ENCODE measurements around the gene ATP9A. TPM values are rescaled to one million over a fixed set of nuclear protein-coding genes. Genes with fewer than 3 reads are reported as not detected.

The ATP9A gene
- total RNA-seq, 1 experiment from 2014 or later, result 12.1 TPM

- no peaks in the 10 kb centered on the region for H3K23me2 ChIP-seq (ENCODE audit: insufficient read length, low read depth, low read length, poor library complexity, severe bottlenecking)
- DNase-seq, result no peak
- no peak overlapping the region for H2BK12ac ChIP-seq (ENCODE audit: insufficient read length, low read depth, low read length)
- H4K20me1 ChIP-seq (ENCODE audit: control insufficient read depth, insufficient read depth, insufficient read length), result no peaks in the 10 kb centered on the region
- H3K27ac ChIP-seq (ENCODE audit: insufficient read length, low read depth, low read length), result no peak overlapping the region
- no peaks in the 10 kb centered on the region for H3K27me3 ChIP-seq (ENCODE audit: insufficient read depth, low read length)
- H3K9ac ChIP-seq (ENCODE audit: extremely low read depth, insufficient read length, low read length), result no peak overlapping the region
- Mint-ChIP-seq H3K4me3 (no peak overlapping the region), H3K27me3 (ENCODE audit: low read depth) (no peaks in the 10 kb centered on the region), H3K27ac (peak overlapping the region; percentile 34 to 90 (median 56); a peak in 3 of 7 replicates), H3K4me1 (peaks cover 20 to 21% of the 10 kb centered on the region in 2 experiments), H3K9me3 (no peaks in the 10 kb centered on the region), H3K36me3 (ENCODE audit: insufficient read depth in 1 of 3, low read depth in 3 of 3) (peaks cover 69 to 95% (median 94%) of the 10 kb centered on the region in 3 experiments; a peak in 6 of 7 replicates)
- no peak overlapping the region for H4K91ac ChIP-seq (ENCODE audit: insufficient read length, low read depth, low read length)
- H2AK5ac ChIP-seq (ENCODE audit: insufficient read length, low read length), result no peak overlapping the region
- no peak overlapping the region for H3K56ac ChIP-seq (ENCODE audit: insufficient read length, low read depth, low read length)
- H2BK20ac ChIP-seq (ENCODE audit: low read depth, low read length, poor library complexity, severe bottlenecking), result no peak overlapping the region
- no peak overlapping the region for H4K8ac ChIP-seq (replicated peaks; ENCODE audit: insufficient read length, low read depth, low read length)
- no peak for TF ChIP-seq CTCF (conservative IDR thresholded peaks at IDR 0.05)
- peaks cover 42% of the 10 kb centered on the region; the same call in 1 of the 2 replicates for H3K79me2 ChIP-seq (ENCODE audit: insufficient read depth, low read length)
- no peak overlapping the region for H2AFZ ChIP-seq (ENCODE audit: low read length)
- no peak overlapping the region for H3K23ac ChIP-seq (ENCODE audit: insufficient read length, low read depth, low read length)
- H2BK120ac ChIP-seq (ENCODE audit: low read depth, low read length, poor library complexity, severe bottlenecking), result no peak overlapping the region
- no CpG with 5 or more reads among the region's 2 CpGs for WGBS (ENCODE audit: extremely low coverage, insufficient read length, low lambda C conversion rate)
- no peak overlapping the region for H2BK15ac ChIP-seq (ENCODE audit: low read depth, low read length)
- no peak overlapping the region for H4K5ac ChIP-seq (ENCODE audit: insufficient read length, low read depth, low read length)
- no peak overlapping the region for H3K14ac ChIP-seq (ENCODE audit: insufficient read depth, low read length)
- no peak overlapping the region for H3T11ph ChIP-seq (ENCODE audit: low read length)
- no peak overlapping the region for H3K4me2 ChIP-seq (ENCODE audit: insufficient read depth, insufficient read length, low read length)
- peaks cover 23% of the 10 kb centered on the region for H3K79me1 ChIP-seq (ENCODE audit: insufficient read depth, low read depth, low read length, poor library complexity, severe bottlenecking)
- H3K9me3 ChIP-seq (ENCODE audit: control insufficient read depth, low read depth, low read length), result no peaks in the 10 kb centered on the region
- 0 out of 2 replicates have a peak, but pooled peaks cover 3% of the 10 kb centered on the region for H3K4me1 ChIP-seq (ENCODE audit: insufficient read depth, low read length)
- no peak overlapping the region for H3K18ac ChIP-seq (ENCODE audit: insufficient read length, low read depth, low read length)
- no peak overlapping the region for H2BK5ac ChIP-seq (ENCODE audit: insufficient read length, low read length)
- no peak overlapping the region for H3K4ac ChIP-seq (ENCODE audit: low read depth, low read length)
Observed at GRCh38 chr20:51789434-51789833, 21.2 kb upstream of the ATP9A start.

Data from H9 (cell line).